Measurements from ENCODE around the gene RFFL.
"Not testable (repeated sequence)": the region's sequence is repeated elsewhere in the genome, so short reads cannot be mapped to it uniquely, and the experiment has no call there.

Gene RFFL

DNA sequence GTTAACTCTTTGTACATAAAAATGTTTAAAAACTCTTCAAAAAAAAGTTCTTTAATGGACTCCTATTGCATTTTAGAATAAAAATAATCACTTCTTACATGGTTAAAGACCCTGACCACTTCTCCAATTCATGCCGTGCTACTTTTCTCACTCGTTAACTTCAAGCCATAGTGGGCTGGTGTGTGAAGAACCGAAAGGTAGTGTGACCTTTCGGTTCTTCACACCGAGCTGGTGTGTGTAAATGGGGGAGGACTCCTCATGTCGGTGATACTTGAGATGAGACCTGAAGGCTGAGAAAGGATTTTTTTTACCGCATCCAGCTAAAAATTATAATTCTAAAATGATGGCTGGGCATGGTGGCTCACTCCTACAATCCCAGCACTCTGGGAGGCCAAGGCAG lies 22.1 kb downstream of the RFFL start:
- no peak for DNase-seq (ENCODE audit: extremely low read depth, low read depth)
- H3K4me3 ChIP-seq (replicated peaks; ENCODE audit: low read depth, low read length), result no peak overlapping the region
- TF ChIP-seq, protein P1, sequence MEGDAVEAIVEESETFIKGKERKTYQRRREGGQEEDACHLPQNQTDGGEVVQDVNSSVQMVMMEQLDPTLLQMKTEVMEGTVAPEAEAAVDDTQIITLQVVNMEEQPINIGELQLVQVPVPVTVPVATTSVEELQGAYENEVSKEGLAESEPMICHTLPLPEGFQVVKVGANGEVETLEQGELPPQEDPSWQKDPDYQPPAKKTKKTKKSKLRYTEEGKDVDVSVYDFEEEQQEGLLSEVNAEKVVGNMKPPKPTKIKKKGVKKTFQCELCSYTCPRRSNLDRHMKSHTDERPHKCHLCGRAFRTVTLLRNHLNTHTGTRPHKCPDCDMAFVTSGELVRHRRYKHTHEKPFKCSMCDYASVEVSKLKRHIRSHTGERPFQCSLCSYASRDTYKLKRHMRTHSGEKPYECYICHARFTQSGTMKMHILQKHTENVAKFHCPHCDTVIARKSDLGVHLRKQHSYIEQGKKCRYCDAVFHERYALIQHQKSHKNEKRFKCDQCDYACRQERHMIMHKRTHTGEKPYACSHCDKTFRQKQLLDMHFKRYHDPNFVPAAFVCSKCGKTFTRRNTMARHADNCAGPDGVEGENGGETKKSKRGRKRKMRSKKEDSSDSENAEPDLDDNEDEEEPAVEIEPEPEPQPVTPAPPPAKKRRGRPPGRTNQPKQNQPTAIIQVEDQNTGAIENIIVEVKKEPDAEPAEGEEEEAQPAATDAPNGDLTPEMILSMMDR (IDR thresholded peaks at IDR 0.05; ENCODE audit: low read depth, low read length, missing control alignments), result no peak

DNA sequence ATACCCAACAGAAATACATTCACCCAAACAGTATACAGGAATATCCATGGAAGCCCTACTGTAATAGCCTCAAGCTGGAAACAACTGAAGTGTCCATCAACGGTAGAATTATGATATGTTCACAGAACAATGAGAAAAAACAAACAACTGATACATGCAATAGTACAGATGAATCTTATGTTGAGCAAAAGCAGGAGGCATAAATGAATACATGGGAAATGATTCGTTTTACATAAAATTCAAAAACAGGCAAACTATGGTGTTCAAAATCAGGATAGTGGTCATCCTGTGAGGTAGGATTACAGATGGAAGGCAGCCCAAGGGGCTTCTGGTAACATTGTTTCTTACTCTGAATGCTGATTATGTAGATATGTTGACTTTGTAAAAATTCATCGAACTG lies 25.1 kb downstream of the RFFL start:
- H3K4me3 ChIP-seq (replicated peaks; ENCODE audit: low read depth, low read length), result no peak overlapping the region
- TF ChIP-seq, protein P1 (IDR thresholded peaks at IDR 0.05; ENCODE audit: low read depth, low read length, missing control alignments), result no peak
- no peak for DNase-seq (ENCODE audit: extremely low read depth, low read depth)

DNA sequence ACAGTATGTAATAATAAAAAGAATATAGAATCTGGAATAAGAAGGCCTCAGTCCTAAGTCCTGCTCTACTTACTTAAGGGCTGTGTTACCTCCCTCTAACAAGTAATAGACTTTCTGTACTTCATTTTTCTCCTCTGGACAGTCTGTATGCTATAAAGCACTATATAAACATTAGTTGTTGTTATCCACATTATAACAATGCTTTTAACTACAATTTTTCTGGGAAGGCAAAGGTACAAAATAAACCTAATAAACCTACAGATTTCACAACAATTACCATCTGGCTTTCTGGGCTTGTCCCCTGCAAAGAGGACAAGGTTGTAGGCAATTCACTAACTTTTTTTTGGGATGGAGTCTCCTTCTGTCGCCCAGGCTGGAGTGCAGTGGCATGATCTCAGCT lies 32.7 kb downstream of the RFFL start:
- TF ChIP-seq, protein P1 (IDR thresholded peaks at IDR 0.05; ENCODE audit: low read depth, low read length, missing control alignments), result no peak
- DNase-seq (ENCODE audit: extremely low read depth, low read depth), result no peak
- no peak overlapping the region for H3K4me3 ChIP-seq (replicated peaks; ENCODE audit: low read depth, low read length)

DNA sequence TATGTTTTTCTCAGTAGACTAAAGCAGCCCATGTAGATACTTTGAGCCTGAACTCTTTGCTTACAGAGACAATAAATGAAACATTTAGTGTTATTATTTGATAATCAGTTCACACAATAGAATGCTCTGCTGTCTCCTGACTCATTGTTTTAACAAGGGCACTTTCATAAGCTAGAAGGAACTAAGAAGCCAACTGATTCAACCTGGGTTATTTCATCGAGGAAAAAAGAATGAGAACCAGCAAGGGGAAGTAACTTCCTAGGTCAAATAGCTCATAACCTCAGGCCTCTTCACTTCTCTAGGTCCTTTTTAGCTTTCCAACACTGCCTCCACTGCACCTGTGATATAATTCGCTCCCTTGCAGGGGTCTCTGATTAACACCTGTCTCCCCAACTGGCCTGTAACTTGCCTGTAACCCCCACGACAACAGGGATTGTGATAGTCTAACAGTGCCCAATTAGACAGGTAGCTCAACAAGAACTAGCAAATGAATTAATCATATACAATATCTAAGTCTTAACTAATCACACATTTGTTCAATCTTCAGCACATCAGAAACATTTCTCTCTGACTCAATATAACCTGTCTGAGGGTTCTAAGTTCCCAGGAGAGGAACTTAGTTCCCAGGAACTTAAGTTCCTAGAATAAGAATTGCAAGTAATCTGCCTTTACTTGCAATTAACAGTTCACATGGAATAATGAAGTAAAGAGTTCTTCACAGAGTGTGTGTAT lies 34.8 kb downstream of the RFFL start:
- no peak for DNase-seq (ENCODE audit: extremely low read depth, low read depth)
- TF ChIP-seq, protein P1 (IDR thresholded peaks at IDR 0.05; ENCODE audit: low read depth, low read length, missing control alignments), result no peak
- no peak overlapping the region for H3K4me3 ChIP-seq (replicated peaks; ENCODE audit: low read depth, low read length)

DNA sequence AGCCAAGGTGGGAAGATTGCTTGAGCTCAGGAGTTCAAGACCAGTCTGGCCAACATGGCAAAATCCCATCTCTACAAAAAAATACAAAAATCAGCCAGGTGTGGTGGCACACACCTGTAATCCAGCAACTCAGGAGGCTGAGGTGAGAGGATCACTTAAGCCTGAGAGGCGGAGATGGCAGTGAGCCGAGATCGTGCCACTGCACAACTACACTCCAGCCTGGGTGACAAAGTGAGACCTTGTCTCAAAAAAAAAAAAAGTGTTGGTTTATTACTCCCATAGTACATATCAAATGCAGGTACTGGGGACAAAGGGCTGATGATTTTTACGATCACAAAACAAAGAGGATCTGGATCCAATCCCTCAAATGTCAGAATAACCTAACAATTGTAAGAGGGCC lies 35.4 kb downstream of the RFFL start:
- DNase-seq (ENCODE audit: extremely low read depth, low read depth); H3K4me3 ChIP-seq (replicated peaks; ENCODE audit: low read depth, low read length): not testable (repeated sequence)

DNA sequence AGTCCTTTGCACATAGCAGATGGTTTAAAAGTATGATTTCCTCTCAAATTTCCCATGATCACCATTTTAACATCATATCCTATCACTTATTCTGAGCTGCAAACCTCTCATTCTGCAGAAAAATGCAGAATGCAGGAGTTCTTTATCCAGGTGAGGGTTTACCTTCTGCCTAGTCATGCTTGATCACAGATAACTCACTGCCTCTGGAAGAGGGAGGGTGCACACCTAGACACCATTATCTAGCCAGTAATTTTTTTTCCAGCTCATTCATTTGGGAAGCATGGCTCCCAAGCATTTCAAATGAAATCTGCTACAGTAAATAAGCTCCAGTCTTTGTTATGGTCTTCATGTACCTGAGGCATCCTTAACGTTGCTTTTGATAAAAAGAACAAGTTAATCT lies 38.0 kb downstream of the RFFL start:
- no peak overlapping the region for H3K4me3 ChIP-seq (replicated peaks; ENCODE audit: low read depth, low read length)
- no peak for DNase-seq (ENCODE audit: extremely low read depth, low read depth)
- TF ChIP-seq, protein P1 (IDR thresholded peaks at IDR 0.05; ENCODE audit: low read depth, low read length, missing control alignments), result no peak

DNA sequence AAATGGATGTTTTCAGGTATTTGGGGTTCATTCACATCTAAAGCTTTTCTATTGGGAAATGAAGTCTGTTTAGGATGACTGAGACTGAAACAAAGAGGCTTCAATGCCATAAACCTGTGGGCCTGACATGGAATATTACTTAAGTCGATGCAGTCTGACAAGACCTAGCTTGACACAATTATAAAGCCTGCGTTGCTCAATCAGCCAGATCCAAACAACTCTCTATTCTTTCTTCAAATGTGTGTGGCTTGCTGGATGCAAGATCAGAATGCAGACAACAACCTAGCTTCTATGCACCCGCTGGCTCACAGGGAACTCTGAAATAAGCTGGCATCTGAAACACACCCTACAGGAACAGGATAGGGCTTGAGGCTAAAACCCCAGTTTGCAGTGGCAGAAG lies 40.0 kb downstream of the RFFL start:
- TF ChIP-seq, protein P1 (IDR thresholded peaks at IDR 0.05; ENCODE audit: low read depth, low read length, missing control alignments), result no peak
- H3K4me3 ChIP-seq (replicated peaks; ENCODE audit: low read depth, low read length), result no peak overlapping the region
- DNase-seq (ENCODE audit: extremely low read depth, low read depth), result no peak

All from HFF-Myc (cell line).